Thoracic aorta endothelial cell (primary cell): Measurements from ENCODE around the gene GRIN2B. TPM values are rescaled to one million over a fixed set of nuclear protein-coding genes. Genes with fewer than 3 reads are reported as not detected.

Source experiments
- total RNA-seq: library from RNA; depleted of rRNA; stranded (reverse); fragments of >200 nt; gene quantifications from 2 replicates; pipeline ENCODE4 v1.2.3, GENCODE V29; 2012

GRIN2B gene
- not detected in 2 replicates for total RNA-seq

GRCh38 chr12:13981296-13981962 lies at the start of gene GRIN2B:
TSS of gene GRIN2B (minus strand) at chr12:13981602. CDS start at chr12:13866208, 115,394 bp downstream.

